HG03139 (cell line): ENCODE data around the gene USP24.

Experiments
- ATAC-seq: cut with Tn5 transposase; IDR thresholded peaks from one replicate; pipeline ENCODE4 v1.9.1; 2021; ENCODE audit not compliant: unreplicated experiment

Gene USP24

GRCh38 chr1:55167224-55167871, 47.8 kb downstream of the USP24 start:
- no peak for ATAC-seq

GRCh38 chr1:55164906-55165305, 50.3 kb downstream of the USP24 start:
- ATAC-seq = no peak

- ATAC-seq = no peak
Observed at GRCh38 chr1:55159571-55159970, 55.6 kb downstream of the USP24 start.

- ATAC-seq = no peak
Observed at GRCh38 chr1:55156608-55157007, 58.6 kb downstream of the USP24 start.

- ATAC-seq = no peak
Observed at GRCh38 chr1:55156093-55156492, 59.1 kb downstream of the USP24 start.

- no peak for ATAC-seq
Observed at GRCh38 chr1:55155522-55155921, 59.6 kb downstream of the USP24 start.

GRCh38 chr1:55154616-55155015, 60.5 kb downstream of the USP24 start:
- no peak for ATAC-seq

- no peak for ATAC-seq
Observed at GRCh38 chr1:55153031-55153430, 62.1 kb downstream of the USP24 start.

- ATAC-seq = peak; percentile 74
Observed at GRCh38 chr1:55150880-55151588, 64.1 kb downstream of the USP24 start.

GRCh38 chr1:55148676-55149075, 66.5 kb downstream of the USP24 start:
- no peak for ATAC-seq

GRCh38 chr1:55147524-55147923, 67.6 kb downstream of the USP24 start:
- ATAC-seq = no peak

GRCh38 chr1:55146781-55147180, 68.4 kb downstream of the USP24 start:
- ATAC-seq = no peak

GRCh38 chr1:55144886-55145285, 70.3 kb downstream of the USP24 start:
- no peak for ATAC-seq

GRCh38 chr1:55143684-55144083, 71.5 kb downstream of the USP24 start:
- no peak for ATAC-seq

GRCh38 chr1:55141295-55141893, 73.8 kb downstream of the USP24 start:
- ATAC-seq = no peak

- peak; percentile 58 for ATAC-seq
Observed at GRCh38 chr1:55140546-55140983, 74.6 kb downstream of the USP24 start.

GRCh38 chr1:55140137-55140536, 75.0 kb downstream of the USP24 start:
- ATAC-seq = no peak

- ATAC-seq = no peak
Observed at GRCh38 chr1:55138823-55139222, 76.3 kb downstream of the USP24 start.

GRCh38 chr1:55134152-55134808, 80.9 kb downstream of the USP24 start:
- no peak for ATAC-seq

GRCh38 chr1:55131801-55132200, 83.4 kb downstream of the USP24 start:
- no peak for ATAC-seq

- ATAC-seq = no peak
Observed at GRCh38 chr1:55131218-55131617, 83.9 kb downstream of the USP24 start.
